Measurements from ENCODE around the gene OBSCN. TPM values are rescaled to one million over a fixed set of nuclear protein-coding genes. Genes with fewer than 3 reads are reported as not detected.

OBSCN gene
- total and polyA plus RNA-seq, 2 donors (not counting 3 experiments of a cell fraction or from before 2014, with no cell fraction given) = 1.5 to 2.9 TPM

- no peak overlapping the region for H3K4me2 ChIP-seq (ENCODE audit: insufficient read depth, low read length)
- dilution Hi-C loops (cut with MboI; ENCODE audit: extremely low pct_ligation_motif_present, low sequenced_read_pairs) = no loop called here
- DNase-seq (ENCODE audit: low read depth, low spot score) (no peak), FAIRE-seq (no peak)
- no peaks in the 10 kb centered on the region for H3K27me3 ChIP-seq (ENCODE audit: control insufficient read depth in 2 of 2, insufficient read depth in 2 of 2, low read length in 2 of 2)
- peaks cover 9% of the 10 kb centered on the region for H3K4me1 ChIP-seq (ENCODE audit: control insufficient read depth, extremely low read depth, insufficient read depth, low read length)
- no peak overlapping the region for H2AFZ ChIP-seq (ENCODE audit: low read depth, low read length)
- H3K27ac ChIP-seq (ENCODE audit: insufficient read depth, low read depth, low read length) = no peak overlapping the region
- ChIA-PET POLR2A (no interaction called here), CTCF (interaction anchor here (1.0 to 4.9 kb wide), 2 partner anchors 37 to 169 kb away, joined by 3 to 43 read pairs; no protein-coding TSS in a partner anchor)
- no TSS peak for BruUV-seq (replicated peaks)
- H3K79me2 ChIP-seq (ENCODE audit: control insufficient read depth, insufficient read depth, low read length) = peaks cover 10% of the 10 kb centered on the region
- intact Hi-C loops (cut with micrococcal nuclease) = loop anchor here (5.0 to 10.0 kb wide), 3 partner anchors 239 to 384 kb away; partner anchors contain the start of genes RNF187 and TRIM11
- no peaks in the 10 kb centered on the region for H3K36me3 ChIP-seq (ENCODE audit: control insufficient read depth in 2 of 2, extremely low read depth in 1 of 2, insufficient read depth in 2 of 2, low read length in 2 of 2)
- TF ChIP-seq GATA2 (IDR thresholded peaks at IDR 0.05; ENCODE audit: insufficient read depth, insufficient read length, low read depth, low read length) (no peak), POLR2A (IDR thresholded peaks at IDR 0.05; ENCODE audit: low read depth, low read length) (no peak), EZH2 (IDR thresholded peaks at IDR 0.05; ENCODE audit: borderline replicate concordance, low read depth, low read length, severe bottlenecking) (no peak), MAX (IDR thresholded peaks at IDR 0.05; ENCODE audit: insufficient read depth, insufficient read length) (no peak), JUN (IDR thresholded peaks at IDR 0.05; ENCODE audit: borderline replicate concordance, insufficient read depth, insufficient read length, low read depth) (no peak), FOS (IDR thresholded peaks at IDR 0.05; ENCODE audit: borderline replicate concordance, insufficient read depth, low read length) (no peak), POLR2AphosphoS5 (IDR thresholded peaks at IDR 0.05; ENCODE audit: insufficient read depth, low read depth, low read length) (no peak), MYC (IDR thresholded peaks at IDR 0.05; ENCODE audit: low read depth, low read length) (no peak)
- no peaks in the 10 kb centered on the region for H3K9me3 ChIP-seq (replicated peaks; ENCODE audit: control insufficient read depth, insufficient read depth, low read length)
- H3K4me3 ChIP-seq (replicated peaks in 1 of 3; ENCODE audit: insufficient read depth in 1 of 3, low read depth in 1 of 3, low read length in 3 of 3) = no peak overlapping the region
- H3K9me1 ChIP-seq (replicated peaks; ENCODE audit: control insufficient read depth, extremely low read depth, insufficient read depth, low read length) = no peaks in the 10 kb centered on the region
- H4K20me1 ChIP-seq (replicated peaks; ENCODE audit: control insufficient read depth, extremely low read depth, insufficient read depth, low read length) = no peaks in the 10 kb centered on the region
- no peak overlapping the region for H3K9ac ChIP-seq (replicated peaks; ENCODE audit: extremely low read depth, insufficient read depth, low read length)
Observed at GRCh38 chr1:228168563-228169270, 39.1 kb upstream of the OBSCN start.
